ENCODE measurements around the gene ZNF576. TPM values are rescaled to one million over a fixed set of nuclear protein-coding genes. Genes with fewer than 3 reads are reported as not detected.

Gene ZNF576
- total and polyA plus RNA-seq, 2 of the 4 experiments (the other 2 are of a cell fraction) = 13.8 to 19.5 TPM

GRCh38 chr19:43569657-43570056 is 26.7 kb upstream of the ZNF576 start:
- H2BK120ac ChIP-seq (ENCODE audit: low read depth, low read length) = no peak overlapping the region
- peaks cover 4% of the 10 kb centered on the region for H3K4me1 ChIP-seq (ENCODE audit: control insufficient read depth, insufficient read depth, low read length)
- no peaks in the 10 kb centered on the region for H3K27me3 ChIP-seq (ENCODE audit: control insufficient read depth, insufficient read depth, low read length)
- no peak overlapping the region for H3K9ac ChIP-seq (ENCODE audit: low read depth, low read length)
- no TSS peak for BruUV-seq (replicated peaks)
- no peak overlapping the region for H2AK5ac ChIP-seq (ENCODE audit: low read depth, low read length)
- H3K4me2 ChIP-seq (ENCODE audit: low read depth, low read length) = no peak overlapping the region
- 0 out of 2 replicates have a peak, but pooled peaks cover 1% of the 10 kb centered on the region for H3K36me3 ChIP-seq (ENCODE audit: control insufficient read depth, insufficient read depth, low read length)
- H4K91ac ChIP-seq (ENCODE audit: insufficient read depth, low read depth, low read length) = no peak overlapping the region
- no peak overlapping the region for H3K4ac ChIP-seq (ENCODE audit: low read depth, low read length)
- H3K9me3 ChIP-seq (ENCODE audit: control insufficient read depth, insufficient read depth, low read length) = no peaks in the 10 kb centered on the region
- no peak for ATAC-seq (ENCODE audit: low read depth)
- no peak overlapping the region for H2BK15ac ChIP-seq (ENCODE audit: low read depth, low read length)
- no peak overlapping the region for H3K23ac ChIP-seq (ENCODE audit: low read depth, low read length)
- 100% methylated on average over 1 of the region's 5 CpGs; no CpG with 5 or more reads in 1 of the 2 experiments for WGBS, 2 experiments (ENCODE audit: extremely low coverage in 2 of 2, insufficient read length in 1 of 2)
- no peak overlapping the region for H2BK5ac ChIP-seq (ENCODE audit: low read depth, low read length, poor library complexity, severe bottlenecking)
- ChIA-PET CTCF (no interaction called here), POLR2A (ENCODE audit: unreplicated experiment) (no interaction called here)
- H3K14ac ChIP-seq (replicated peaks; ENCODE audit: low read depth, low read length) = no peak overlapping the region
- H3K18ac ChIP-seq (ENCODE audit: low read depth, low read length) = no peak overlapping the region
- intact Hi-C loops (cut with micrococcal nuclease) (no loop called here), in situ Hi-C loops (cut with MboI; ENCODE audit: low sequenced_read_pairs) (no loop called here), dilution Hi-C loops (cut with HindIII; ENCODE audit: low sequenced_read_pairs, unreplicated experiment) (no loop called here)
- peaks cover 37 to 62% of the 10 kb centered on the region in 2 experiments for H3K79me1 ChIP-seq (ENCODE audit: low read depth in 1 of 2, low read length in 2 of 2)
- H2AK9ac ChIP-seq (replicated peaks; ENCODE audit: low read depth, low read length, poor library complexity) = no peak overlapping the region
- H2BK20ac ChIP-seq (ENCODE audit: low read depth, low read length) = no peak overlapping the region
- no peak overlapping the region for H3K4me3 ChIP-seq (ENCODE audit: insufficient read depth, low read depth, low read length)
- peaks cover 6% of the 10 kb centered on the region; the same call in 1 of the 2 replicates for H3K9me1 ChIP-seq (ENCODE audit: insufficient read depth, low read length)
- H4K5ac ChIP-seq (ENCODE audit: low read depth, low read length) = no peak overlapping the region
- H4K20me1 ChIP-seq (ENCODE audit: insufficient read depth, low read length) = no peaks in the 10 kb centered on the region
- no peak for TF ChIP-seq MAFK (IDR thresholded peaks at IDR 0.05; ENCODE audit: low read depth, low read length)
- TF ChIP-seq MXI1 (IDR thresholded peaks at IDR 0.05; ENCODE audit: borderline replicate concordance, low read depth, low read length) = no peak
- TF ChIP-seq RFX5 (IDR thresholded peaks at IDR 0.05; ENCODE audit: low read depth, low read length) = no peak
- no peak for TF ChIP-seq MAZ (IDR thresholded peaks at IDR 0.05; ENCODE audit: borderline replicate concordance, low read depth, low read length)
- TF ChIP-seq, protein P1, sequence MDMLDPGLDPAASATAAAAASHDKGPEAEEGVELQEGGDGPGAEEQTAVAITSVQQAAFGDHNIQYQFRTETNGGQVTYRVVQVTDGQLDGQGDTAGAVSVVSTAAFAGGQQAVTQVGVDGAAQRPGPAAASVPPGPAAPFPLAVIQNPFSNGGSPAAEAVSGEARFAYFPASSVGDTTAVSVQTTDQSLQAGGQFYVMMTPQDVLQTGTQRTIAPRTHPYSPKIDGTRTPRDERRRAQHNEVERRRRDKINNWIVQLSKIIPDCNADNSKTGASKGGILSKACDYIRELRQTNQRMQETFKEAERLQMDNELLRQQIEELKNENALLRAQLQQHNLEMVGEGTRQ (IDR thresholded peaks at IDR 0.05; ENCODE audit: low read depth, low read length) = no peak
- TF ChIP-seq, protein P2, sequence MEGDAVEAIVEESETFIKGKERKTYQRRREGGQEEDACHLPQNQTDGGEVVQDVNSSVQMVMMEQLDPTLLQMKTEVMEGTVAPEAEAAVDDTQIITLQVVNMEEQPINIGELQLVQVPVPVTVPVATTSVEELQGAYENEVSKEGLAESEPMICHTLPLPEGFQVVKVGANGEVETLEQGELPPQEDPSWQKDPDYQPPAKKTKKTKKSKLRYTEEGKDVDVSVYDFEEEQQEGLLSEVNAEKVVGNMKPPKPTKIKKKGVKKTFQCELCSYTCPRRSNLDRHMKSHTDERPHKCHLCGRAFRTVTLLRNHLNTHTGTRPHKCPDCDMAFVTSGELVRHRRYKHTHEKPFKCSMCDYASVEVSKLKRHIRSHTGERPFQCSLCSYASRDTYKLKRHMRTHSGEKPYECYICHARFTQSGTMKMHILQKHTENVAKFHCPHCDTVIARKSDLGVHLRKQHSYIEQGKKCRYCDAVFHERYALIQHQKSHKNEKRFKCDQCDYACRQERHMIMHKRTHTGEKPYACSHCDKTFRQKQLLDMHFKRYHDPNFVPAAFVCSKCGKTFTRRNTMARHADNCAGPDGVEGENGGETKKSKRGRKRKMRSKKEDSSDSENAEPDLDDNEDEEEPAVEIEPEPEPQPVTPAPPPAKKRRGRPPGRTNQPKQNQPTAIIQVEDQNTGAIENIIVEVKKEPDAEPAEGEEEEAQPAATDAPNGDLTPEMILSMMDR (conservative IDR thresholded peaks at IDR 0.05; ENCODE audit: low read depth, low read length) = no peak
- TF ChIP-seq POLR2A (IDR thresholded peaks at IDR 0.05; ENCODE audit: low read depth, low read length) = no peak
- TF ChIP-seq, protein P3, sequence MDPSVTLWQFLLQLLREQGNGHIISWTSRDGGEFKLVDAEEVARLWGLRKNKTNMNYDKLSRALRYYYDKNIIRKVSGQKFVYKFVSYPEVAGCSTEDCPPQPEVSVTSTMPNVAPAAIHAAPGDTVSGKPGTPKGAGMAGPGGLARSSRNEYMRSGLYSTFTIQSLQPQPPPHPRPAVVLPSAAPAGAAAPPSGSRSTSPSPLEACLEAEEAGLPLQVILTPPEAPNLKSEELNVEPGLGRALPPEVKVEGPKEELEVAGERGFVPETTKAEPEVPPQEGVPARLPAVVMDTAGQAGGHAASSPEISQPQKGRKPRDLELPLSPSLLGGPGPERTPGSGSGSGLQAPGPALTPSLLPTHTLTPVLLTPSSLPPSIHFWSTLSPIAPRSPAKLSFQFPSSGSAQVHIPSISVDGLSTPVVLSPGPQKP (IDR thresholded peaks at IDR 0.05; ENCODE audit: borderline replicate concordance, low read depth, low read length) = no peak
- no peak for TF ChIP-seq CHD1 (IDR thresholded peaks at IDR 0.05; ENCODE audit: low read depth, low read length)
- TF ChIP-seq NFE2L2 (IDR thresholded peaks at IDR 0.05; ENCODE audit: low read depth, low read length) = no peak
- no peak for TF ChIP-seq BHLHE40 (IDR thresholded peaks at IDR 0.05; ENCODE audit: low read depth, low read length)
- no peak for TF ChIP-seq CEBPB (IDR thresholded peaks at IDR 0.05; ENCODE audit: low read depth, low read length)
- TF ChIP-seq RAD21 (IDR thresholded peaks at IDR 0.05; ENCODE audit: low read length) = no peak
- no peak for TF ChIP-seq SMC3 (IDR thresholded peaks at IDR 0.05; ENCODE audit: low read depth, low read length)
- no peak overlapping the region for H4K8ac ChIP-seq (ENCODE audit: low read depth in 2 of 2, low read length in 2 of 2)
- no peak overlapping the region for H3K27ac ChIP-seq (ENCODE audit: insufficient read depth, low read length)
- H3K56ac ChIP-seq (ENCODE audit: extremely low read depth, insufficient read depth, low read length) = no peak overlapping the region
- DNase-seq = no peak
- H2AFZ ChIP-seq (replicated peaks; ENCODE audit: low read length, poor library complexity) = no peak overlapping the region

All from IMR-90 (cell line).